BE2C (cell line): ENCODE data around the gene MAN1B1. TPM values are rescaled to one million over a fixed set of nuclear protein-coding genes. Genes with fewer than 3 reads are reported as not detected.

Experiments used
- DNase-seq: peaks from one replicate; pipeline ENCODE4 v3.0.0-alpha.2; 2020
- H3K27me3 ChIP-seq: fragments of 250-450 bp; sonication (Bioruptor Pico); 2 replicates; pipeline ENCODE4 v1.5.1; 2020; ENCODE audit warnings: mild to moderate bottlenecking
- H3K36me3 ChIP-seq: fragments of 250-450 bp; sonication (Bioruptor Pico); 2 replicates; pipeline ENCODE4 v1.5.1; 2020; ENCODE audit warnings: mild to moderate bottlenecking
- H3K4me1 ChIP-seq: fragments of 250-450 bp; sonication (Bioruptor Pico); 2 replicates; pipeline ENCODE4 v1.5.1; 2020
- H3K4me3 ChIP-seq: 2 replicates; pipeline ENCODE4 v1.5.1; 2011; ENCODE audit warnings: low read depth, low read length
- H3K9me3 ChIP-seq: fragments of 250-450 bp; sonication (Bioruptor Pico); 2 replicates; pipeline ENCODE4 v1.5.1; 2020
- polyA plus RNA-seq: library from polyadenylated mRNA; unstranded; fragments of >200 nt; gene quantifications from one replicate; pipeline ENCODE4 v1.2.1, GENCODE V29; 2012; ENCODE audit warnings: low read depth, missing spikeins; ENCODE audit not compliant: insufficient read length, insufficient read depth
- TF ChIP-seq, protein P1 (sequence below): IDR thresholded peaks from 2 replicates; pipeline ENCODE4 v1.5.1; 2012; ENCODE audit warnings: mild to moderate bottlenecking, low read depth, low read length

The MAN1B1 gene
- polyA plus RNA-seq: 168 TPM

- TF ChIP-seq, protein P1, sequence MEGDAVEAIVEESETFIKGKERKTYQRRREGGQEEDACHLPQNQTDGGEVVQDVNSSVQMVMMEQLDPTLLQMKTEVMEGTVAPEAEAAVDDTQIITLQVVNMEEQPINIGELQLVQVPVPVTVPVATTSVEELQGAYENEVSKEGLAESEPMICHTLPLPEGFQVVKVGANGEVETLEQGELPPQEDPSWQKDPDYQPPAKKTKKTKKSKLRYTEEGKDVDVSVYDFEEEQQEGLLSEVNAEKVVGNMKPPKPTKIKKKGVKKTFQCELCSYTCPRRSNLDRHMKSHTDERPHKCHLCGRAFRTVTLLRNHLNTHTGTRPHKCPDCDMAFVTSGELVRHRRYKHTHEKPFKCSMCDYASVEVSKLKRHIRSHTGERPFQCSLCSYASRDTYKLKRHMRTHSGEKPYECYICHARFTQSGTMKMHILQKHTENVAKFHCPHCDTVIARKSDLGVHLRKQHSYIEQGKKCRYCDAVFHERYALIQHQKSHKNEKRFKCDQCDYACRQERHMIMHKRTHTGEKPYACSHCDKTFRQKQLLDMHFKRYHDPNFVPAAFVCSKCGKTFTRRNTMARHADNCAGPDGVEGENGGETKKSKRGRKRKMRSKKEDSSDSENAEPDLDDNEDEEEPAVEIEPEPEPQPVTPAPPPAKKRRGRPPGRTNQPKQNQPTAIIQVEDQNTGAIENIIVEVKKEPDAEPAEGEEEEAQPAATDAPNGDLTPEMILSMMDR: 0 out of 2 replicates have a peak, but pooled peaks have one; percentile 2
- Histone ChIP-seq H3K36me3 (peaks cover 11% of the 10 kb centered on the region), H3K27me3 (no peaks in the 10 kb centered on the region), H3K4me1 (peaks cover 12% of the 10 kb centered on the region), H3K4me3 (peak within 1 kb of the TSS; percentile 87), H3K9me3 (no peaks in the 10 kb centered on the region)
- peak; percentile 100 for DNase-seq
Measured at GRCh38 chr9:137086531-137087408, at the start of gene MAN1B1. TSS of gene MAN1B1 (plus strand) at chr9:137086985. CDS start at chr9:137087000, 15 bp downstream.

DNA sequence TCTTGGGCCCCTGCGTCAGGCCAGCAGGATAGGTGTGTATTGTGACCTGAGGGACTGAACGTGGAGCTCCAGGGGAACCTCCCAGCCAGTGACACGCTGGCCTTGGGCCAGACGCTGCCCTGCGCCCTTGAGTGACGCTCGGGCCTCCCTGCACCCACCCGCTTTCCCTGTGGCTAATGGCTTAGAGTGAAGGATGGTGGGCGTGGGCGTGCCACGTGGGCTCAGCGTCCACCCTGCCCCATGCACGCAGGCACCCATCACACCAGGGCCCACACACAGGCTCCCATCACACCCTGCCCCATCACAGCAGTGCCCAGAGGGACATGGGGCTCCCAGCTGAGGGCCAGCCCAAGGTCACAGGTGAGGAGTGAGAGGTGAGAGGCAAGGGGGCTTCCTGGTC, 49.8 kb upstream of the MAN1B1 start:
- Histone ChIP-seq H3K27me3 (no peaks in the 10 kb centered on the region), H3K4me1 (peaks cover 6% of the 10 kb centered on the region), H3K4me3 (no peak overlapping the region), H3K36me3 (peaks cover 25% of the 10 kb centered on the region), H3K9me3 (no peaks in the 10 kb centered on the region)
- no peak for DNase-seq
- TF ChIP-seq, protein P1: no peak

GRCh38 chr9:137037483-137037882, 49.3 kb upstream of the MAN1B1 start:
- peaks cover 6% of the 10 kb centered on the region for H3K4me1 ChIP-seq
- no peak overlapping the region for H3K4me3 ChIP-seq
- no peak for DNase-seq
- peaks cover 25% of the 10 kb centered on the region for H3K36me3 ChIP-seq
- no peaks in the 10 kb centered on the region for H3K27me3 ChIP-seq
- TF ChIP-seq, protein P1: no peak
- no peaks in the 10 kb centered on the region for H3K9me3 ChIP-seq

GRCh38 chr9:137038916-137039315, 47.9 kb upstream of the MAN1B1 start:
- Histone ChIP-seq H3K36me3 (peaks cover 25% of the 10 kb centered on the region), H3K4me3 (no peak overlapping the region), H3K27me3 (no peaks in the 10 kb centered on the region), H3K9me3 (no peaks in the 10 kb centered on the region), H3K4me1 (peaks cover 11% of the 10 kb centered on the region)
- no peak for DNase-seq
- TF ChIP-seq, protein P1: no peak

DNA sequence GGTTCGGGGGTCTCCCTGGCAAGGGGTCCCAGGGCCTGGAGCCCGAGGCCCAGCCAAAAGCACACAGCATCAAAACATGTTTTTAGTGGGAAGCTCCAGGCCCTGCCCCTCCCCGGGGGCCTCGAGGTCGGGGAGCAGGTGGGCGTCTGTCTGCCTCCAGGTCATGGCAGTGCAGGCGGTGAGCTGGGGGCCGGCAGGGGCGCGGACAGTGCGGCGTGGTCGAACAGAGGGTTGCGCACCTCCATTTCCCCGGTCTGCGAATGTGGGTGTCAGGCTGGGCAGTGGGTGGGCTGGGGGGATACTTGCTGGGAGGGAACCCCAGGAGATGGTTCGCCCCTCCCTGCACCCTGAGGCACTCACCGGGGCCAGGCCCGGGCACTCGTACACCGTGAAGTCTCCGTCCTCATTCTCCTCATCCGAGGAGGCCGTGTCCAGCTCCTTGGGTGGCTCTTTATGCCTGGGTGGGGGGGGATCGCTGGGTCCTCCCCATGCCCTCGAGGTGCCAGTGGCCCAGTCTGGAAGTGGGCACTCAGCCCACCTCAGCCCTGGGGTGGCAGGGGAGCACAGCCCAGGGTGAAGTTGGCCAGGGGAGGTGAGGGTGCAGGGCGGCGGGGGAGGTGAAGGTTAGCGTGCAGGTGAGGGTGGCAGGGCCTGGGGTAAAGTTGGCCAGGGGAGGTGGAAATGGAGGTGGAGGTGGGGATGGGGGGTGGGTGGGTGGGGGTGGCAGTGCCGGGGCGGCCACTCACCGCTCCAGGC, 47.0 kb upstream of the MAN1B1 start:
- TF ChIP-seq, protein P1: no peak
- DNase-seq: no peak
- peaks cover 17% of the 10 kb centered on the region for H3K4me1 ChIP-seq
- H3K4me3 ChIP-seq: no peak overlapping the region
- peaks cover 25% of the 10 kb centered on the region for H3K36me3 ChIP-seq
- no peaks in the 10 kb centered on the region for H3K9me3 ChIP-seq
- no peaks in the 10 kb centered on the region for H3K27me3 ChIP-seq
